Measurements from ENCODE around the gene PAH. TPM values are rescaled to one million over a fixed set of nuclear protein-coding genes. Genes with fewer than 3 reads are reported as not detected.
A peak's percentile ranks its signal among the peaks of the same experiment; 100 is the strongest.

The PAH gene
- total RNA-seq, 1 donor from 2014 or later = not detected

GRCh38 chr12:102948941-102949352, 31.9 kb upstream of the PAH start:
- Mint-ChIP-seq H3K36me3 (no peaks in the 10 kb centered on the region), H3K27ac (no peak overlapping the region), H3K9me3 (no peaks in the 10 kb centered on the region), H3K27me3 (ENCODE audit: low read depth) (peaks cover 98% of the 10 kb centered on the region), H3K4me1 (no peaks in the 10 kb centered on the region), H3K4me3 (no peak overlapping the region)
- TF ChIP-seq CTCF (IDR thresholded peaks at IDR 0.05; ENCODE audit: unreplicated experiment) = peak; percentile 100
- peak in 1 of 2 experiments; percentile 82 for DNase-seq (ENCODE audit: low spot score in 2 of 2, unreplicated experiment in 2 of 2)

- TF ChIP-seq CTCF (IDR thresholded peaks at IDR 0.05; ENCODE audit: unreplicated experiment) = no peak
- DNase-seq (ENCODE audit: low spot score in 2 of 2, unreplicated experiment in 2 of 2) = no peak
- no peak overlapping the region for H3K4me3 Mint-ChIP-seq
- no peak overlapping the region for H3K27ac Mint-ChIP-seq
- peaks cover 12% of the 10 kb centered on the region for H3K9me3 Mint-ChIP-seq
- no peaks in the 10 kb centered on the region for H3K36me3 Mint-ChIP-seq
- no peaks in the 10 kb centered on the region for H3K4me1 Mint-ChIP-seq
- peaks cover 94% of the 10 kb centered on the region for H3K27me3 Mint-ChIP-seq (ENCODE audit: low read depth)
Observed at GRCh38 chr12:102946042-102946441, 29.0 kb upstream of the PAH start.

- Mint-ChIP-seq H3K4me3 (no peak overlapping the region), H3K27me3 (ENCODE audit: low read depth) (peaks cover 54% of the 10 kb centered on the region), H3K36me3 (no peaks in the 10 kb centered on the region), H3K9me3 (peaks cover 24% of the 10 kb centered on the region), H3K4me1 (no peaks in the 10 kb centered on the region), H3K27ac (no peak overlapping the region)
- TF ChIP-seq CTCF (IDR thresholded peaks at IDR 0.05; ENCODE audit: unreplicated experiment) = no peak
- no peak for DNase-seq (ENCODE audit: low spot score in 2 of 2, unreplicated experiment in 2 of 2)
Observed at GRCh38 chr12:102939670-102940222, 22.7 kb upstream of the PAH start.

GRCh38 chr12:102939059-102939458, 22.0 kb upstream of the PAH start:
- H3K9me3 Mint-ChIP-seq = peaks cover 24% of the 10 kb centered on the region
- no peaks in the 10 kb centered on the region for H3K4me1 Mint-ChIP-seq
- peaks cover 52% of the 10 kb centered on the region for H3K27me3 Mint-ChIP-seq (ENCODE audit: low read depth)
- H3K36me3 Mint-ChIP-seq = no peaks in the 10 kb centered on the region
- no peak for TF ChIP-seq CTCF (IDR thresholded peaks at IDR 0.05; ENCODE audit: unreplicated experiment)
- H3K27ac Mint-ChIP-seq = no peak overlapping the region
- H3K4me3 Mint-ChIP-seq = no peak overlapping the region
- no peak for DNase-seq (ENCODE audit: low spot score in 2 of 2, unreplicated experiment in 2 of 2)

- Mint-ChIP-seq H3K27ac (no peak overlapping the region), H3K4me3 (no peak overlapping the region), H3K36me3 (no peaks in the 10 kb centered on the region), H3K27me3 (ENCODE audit: low read depth) (peaks cover 62% of the 10 kb centered on the region), H3K4me1 (no peaks in the 10 kb centered on the region), H3K9me3 (peaks cover 3% of the 10 kb centered on the region)
- TF ChIP-seq CTCF (IDR thresholded peaks at IDR 0.05; ENCODE audit: unreplicated experiment) = no peak
- no peak for DNase-seq (ENCODE audit: low spot score in 2 of 2, unreplicated experiment in 2 of 2)
Observed at GRCh38 chr12:102933168-102933567, 16.1 kb upstream of the PAH start.

GRCh38 chr12:102927220-102927619, 10.2 kb upstream of the PAH start:
- DNase-seq (ENCODE audit: low spot score in 2 of 2, unreplicated experiment in 2 of 2) = no peak
- Mint-ChIP-seq H3K36me3 (no peaks in the 10 kb centered on the region), H3K27ac (no peak overlapping the region), H3K9me3 (no peaks in the 10 kb centered on the region), H3K4me1 (no peaks in the 10 kb centered on the region), H3K27me3 (ENCODE audit: low read depth) (peaks cover 70% of the 10 kb centered on the region), H3K4me3 (no peak overlapping the region)
- no peak for TF ChIP-seq CTCF (IDR thresholded peaks at IDR 0.05; ENCODE audit: unreplicated experiment)

Measured in mesothelial cell of epicardium (in vitro differentiated cells).